Glomerular visceral epithelial cell (primary cell): ENCODE results near the gene ANKRD13C.
"Not testable (repeated sequence)": the region's sequence is repeated elsewhere in the genome, so short reads cannot be mapped to it uniquely, and the experiment has no call there.

Source experiments
- DNase-seq: peaks from one replicate; pipeline ENCODE4 v3.0.0-alpha.2; 2016; ENCODE audit errors: extremely low spot score

ANKRD13C gene

DNA sequence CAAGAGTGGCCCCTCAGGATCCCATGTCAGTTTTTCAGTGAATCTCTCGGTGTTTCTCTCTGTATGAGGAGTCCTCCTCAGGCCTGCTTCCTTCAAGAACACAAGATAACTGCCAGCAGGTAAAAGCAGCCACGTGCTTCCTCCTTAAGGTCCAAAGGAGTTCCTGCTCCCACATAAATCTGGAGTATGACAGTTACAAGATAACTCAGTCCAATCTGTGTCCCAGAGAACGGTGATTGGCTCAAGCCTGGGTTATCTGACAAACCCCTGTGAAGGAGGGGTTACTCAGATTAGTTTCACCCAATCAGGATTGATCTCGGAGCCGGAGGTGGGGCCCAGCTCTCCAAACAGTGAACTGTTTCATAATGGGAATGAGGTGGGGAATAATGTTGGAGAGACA is 5.8 kb upstream of the ANKRD13C start:
- DNase-seq: no peak

DNA sequence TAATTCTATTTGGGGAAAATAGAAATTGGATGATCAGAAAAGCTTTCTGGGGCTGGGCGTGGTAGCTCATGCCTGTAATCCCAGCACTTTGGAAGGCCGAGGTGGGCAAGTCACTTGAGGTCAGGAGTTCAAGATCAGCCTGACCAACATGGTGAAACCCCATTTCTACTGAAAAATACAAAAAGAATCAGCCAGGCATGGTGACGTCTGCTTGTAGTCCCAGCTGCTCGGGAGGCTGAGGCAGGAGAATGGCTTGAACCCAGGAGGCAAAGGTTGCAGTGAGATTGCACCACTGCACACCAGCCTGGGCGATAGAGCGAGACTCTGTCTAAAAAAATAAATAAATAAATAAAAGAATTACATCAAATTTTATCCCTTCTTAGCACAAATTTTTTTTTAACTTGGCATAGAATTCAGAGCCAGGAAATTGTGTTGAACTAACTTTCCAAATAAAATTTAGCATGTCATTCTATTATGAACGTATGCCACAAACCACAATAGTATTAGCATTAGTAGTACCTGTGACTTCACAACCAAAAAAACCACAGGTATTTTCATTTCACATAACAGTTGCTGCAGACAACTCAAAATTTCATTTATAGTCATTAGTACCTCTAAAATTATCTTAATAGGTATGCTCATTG is 4.5 kb upstream of the ANKRD13C start:
- DNase-seq: peak; percentile 67

- no peak for DNase-seq
Observed at GRCh38 chr1:70355920-70356319, 1.4 kb upstream of the ANKRD13C start.

DNA sequence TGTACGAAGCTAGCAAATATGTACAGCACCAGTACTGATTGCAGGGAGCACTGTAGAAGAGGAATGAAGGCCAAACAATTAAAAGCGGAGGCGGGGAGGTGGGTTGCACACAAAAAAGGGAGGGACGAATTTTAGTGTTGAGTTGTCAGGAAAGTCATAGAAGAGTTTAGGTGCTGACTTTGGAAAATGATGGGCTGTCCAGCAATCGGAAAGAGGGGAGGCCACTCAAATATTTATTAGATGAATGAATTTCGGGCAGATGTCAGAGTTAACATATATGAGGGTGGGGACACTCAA is 537 bp upstream of the ANKRD13C start:
- DNase-seq: no peak

DNA sequence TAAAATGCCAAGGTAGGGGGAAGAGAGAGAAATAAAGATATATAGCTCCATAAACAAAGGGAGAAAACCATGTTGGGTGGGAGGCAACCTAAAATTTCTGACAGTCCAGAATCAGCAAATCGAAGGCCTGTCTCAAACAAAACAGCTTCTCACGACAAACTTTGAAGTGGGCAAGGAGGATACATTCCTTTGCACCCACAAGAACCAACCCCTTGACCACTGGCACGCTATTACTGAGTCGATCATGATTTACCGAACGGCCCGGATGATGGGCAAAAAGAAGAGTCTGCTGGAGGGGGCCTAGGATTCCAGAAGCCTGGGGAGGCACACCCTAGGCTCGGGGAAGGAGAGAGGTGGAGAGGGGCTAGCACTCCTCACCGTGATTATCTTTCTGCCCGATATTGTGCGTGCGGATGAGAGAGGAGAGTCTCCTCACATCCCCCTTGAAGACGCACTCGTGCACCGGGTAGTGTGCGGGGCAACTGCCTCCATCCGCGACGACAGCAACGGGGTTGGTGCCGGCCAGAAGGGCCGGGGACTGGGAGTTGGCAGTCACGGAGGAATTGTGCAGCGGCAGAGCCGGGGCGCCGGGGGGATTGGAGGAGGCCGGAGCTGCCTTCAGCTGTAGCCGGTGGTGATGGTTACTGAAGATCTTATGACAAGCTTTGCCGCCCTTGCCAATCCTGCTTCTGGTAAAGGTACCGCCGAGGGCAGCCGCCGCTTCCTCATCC is 756 bp downstream of the ANKRD13C start:
- peak; percentile 88 for DNase-seq

DNA sequence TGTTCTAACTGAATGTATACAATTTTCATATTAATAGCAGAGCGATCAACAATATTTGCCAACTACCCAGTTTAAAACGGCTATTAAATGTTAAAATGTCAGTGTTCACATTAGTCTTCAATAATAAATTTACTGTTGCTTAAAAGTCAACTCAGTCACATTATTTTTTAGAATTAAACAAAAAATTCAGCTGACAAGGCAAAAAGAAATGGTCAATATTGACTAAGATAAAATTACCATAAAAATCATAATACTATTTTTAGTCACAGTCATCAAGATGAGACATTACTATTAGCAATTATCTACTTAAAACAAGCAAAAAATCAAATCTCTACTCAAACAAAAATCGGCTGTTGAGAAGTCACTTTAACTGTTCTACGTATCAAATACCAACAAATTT is 1.5 kb downstream of the ANKRD13C start:
- no peak for DNase-seq

GRCh38 chr1:70349799-70350198 is 4.7 kb downstream of the ANKRD13C start:
- DNase-seq: not testable (repeated sequence)

DNA sequence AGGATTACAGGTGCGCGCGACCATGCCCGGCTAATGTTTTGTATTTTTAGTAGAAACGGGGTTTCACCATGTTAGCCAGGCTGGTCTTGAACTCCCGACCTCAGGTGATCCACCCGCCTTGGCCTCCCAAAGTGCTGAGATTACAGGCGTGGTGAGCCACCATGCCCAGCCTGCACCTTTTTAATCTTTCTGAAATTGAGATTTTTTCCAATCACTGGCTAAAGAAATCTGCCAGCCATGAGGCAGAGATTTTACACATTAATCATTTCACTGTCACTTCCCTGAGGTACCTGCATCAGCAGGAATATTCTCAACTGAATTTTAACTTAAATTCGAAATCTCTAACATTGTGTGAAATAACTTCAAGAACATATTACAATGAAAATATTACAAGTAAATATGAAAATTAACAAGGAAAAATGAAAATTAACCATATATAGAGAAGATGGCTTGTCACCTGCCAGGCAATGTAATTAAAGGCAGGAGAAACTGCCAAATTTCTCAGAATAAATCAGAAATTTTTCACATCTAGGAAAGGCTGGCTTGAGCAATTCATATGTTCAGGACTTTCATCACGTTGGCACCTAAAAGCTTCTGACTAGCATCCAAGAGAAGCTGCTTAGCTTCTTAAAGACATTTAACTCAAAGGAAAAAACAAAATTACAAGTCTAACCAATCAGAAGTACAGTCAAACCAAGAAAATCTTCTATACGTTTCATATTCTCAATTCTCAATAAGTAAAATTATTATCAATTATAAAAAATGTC is 5.9 kb downstream of the ANKRD13C start:
- no peak for DNase-seq

DNA sequence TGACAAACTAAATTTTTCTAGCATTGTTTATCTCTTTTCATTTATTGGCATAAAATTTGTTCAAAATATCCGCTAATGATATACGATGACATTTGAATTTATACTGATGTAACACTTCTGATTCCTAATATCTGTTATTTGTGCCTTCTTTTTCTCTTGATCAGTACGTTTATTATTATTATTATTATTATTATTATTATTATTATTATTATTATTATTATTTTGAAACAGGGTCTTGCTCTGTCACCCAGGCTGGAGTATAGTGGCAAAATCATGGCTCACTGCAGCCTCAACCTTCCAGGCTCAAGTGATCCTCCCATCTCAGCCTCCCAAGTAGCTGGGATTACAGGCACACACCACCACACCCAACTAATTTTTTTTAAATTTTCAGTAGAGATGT is 14.9 kb downstream of the ANKRD13C start:
- DNase-seq: not testable (repeated sequence)

GRCh38 chr1:70336050-70336449 is 18.5 kb downstream of the ANKRD13C start:
- no peak for DNase-seq

GRCh38 chr1:70334436-70334835 is 20.1 kb downstream of the ANKRD13C start:
- no peak for DNase-seq

- DNase-seq: no peak
Observed at GRCh38 chr1:70333245-70333644, 21.3 kb downstream of the ANKRD13C start.

DNA sequence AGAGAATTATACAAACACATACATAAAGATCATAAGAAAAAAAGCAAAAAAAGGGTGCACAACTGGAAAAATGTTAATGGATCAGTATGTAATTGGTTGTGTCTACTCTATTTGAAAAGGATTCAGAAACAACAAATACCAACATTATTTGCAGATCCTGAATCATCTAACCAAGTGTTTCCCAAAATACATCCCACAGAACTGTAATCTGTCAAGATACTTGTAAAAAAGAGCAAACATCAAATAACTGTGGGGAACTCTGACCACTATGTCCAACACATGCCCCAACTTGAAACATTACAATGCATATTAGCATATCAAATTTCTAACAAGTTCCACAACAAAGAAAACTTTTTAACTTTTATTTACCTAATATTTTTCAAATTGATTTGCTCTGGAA is 22.6 kb downstream of the ANKRD13C start:
- no peak for DNase-seq

DNA sequence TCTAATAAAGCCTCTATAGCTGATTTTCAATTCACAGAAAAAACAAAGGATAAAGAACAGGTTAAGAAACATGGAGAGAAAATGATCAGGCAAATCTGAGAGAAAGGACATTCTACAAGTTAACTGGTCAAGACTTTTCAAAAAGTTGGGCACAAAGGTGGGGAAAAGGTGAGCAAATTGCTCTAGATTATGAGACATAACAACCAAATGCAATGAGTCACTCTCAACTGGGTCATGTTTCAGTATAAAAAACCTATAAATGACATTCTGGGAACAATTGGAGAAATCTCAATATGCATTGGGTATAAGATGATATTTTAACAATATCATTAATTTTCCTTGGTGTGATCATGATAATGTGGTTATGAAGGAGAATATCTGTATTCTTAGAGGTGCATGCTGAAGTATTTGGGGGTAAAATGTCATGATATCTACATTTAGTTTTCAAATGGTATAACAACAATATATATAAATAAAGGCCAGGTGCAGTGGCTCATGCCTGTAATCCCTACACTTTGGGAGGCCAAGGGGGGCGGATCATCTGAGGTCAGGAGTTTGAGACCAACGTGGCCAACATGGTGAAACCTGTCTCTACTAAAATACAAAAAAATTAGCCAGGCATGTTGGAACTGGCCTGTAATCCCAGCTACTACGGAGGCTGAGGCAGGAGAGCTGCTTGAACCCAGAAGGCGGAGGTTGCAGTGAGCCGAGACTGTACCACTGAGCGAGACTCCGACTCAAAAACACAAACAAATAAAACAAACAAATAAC is 27.0 kb downstream of the ANKRD13C start:
- DNase-seq: no peak

- no peak for DNase-seq
Observed at GRCh38 chr1:70324683-70325082, 29.8 kb downstream of the ANKRD13C start.

- DNase-seq: peak; percentile 75
Observed at GRCh38 chr1:70319750-70320149, 34.8 kb downstream of the ANKRD13C start.

DNA sequence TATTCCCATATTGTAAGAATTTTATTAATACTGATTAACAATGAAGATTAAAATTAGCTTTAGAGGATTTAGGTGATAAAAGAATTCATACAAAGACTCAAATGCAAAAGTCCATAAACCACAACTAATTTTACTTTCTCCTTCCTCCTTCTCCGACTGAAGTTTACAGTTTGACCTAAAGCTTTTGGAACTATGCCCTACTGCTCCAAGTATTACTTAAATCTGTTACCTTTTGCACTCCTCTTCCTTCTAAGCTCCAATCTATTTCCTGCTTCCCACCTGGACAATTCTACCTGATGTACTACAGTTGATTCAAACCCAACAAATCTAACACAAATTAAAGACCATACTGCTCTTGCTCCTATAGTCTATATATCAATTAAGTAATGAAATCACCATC is 36.3 kb downstream of the ANKRD13C start:
- no peak for DNase-seq

DNA sequence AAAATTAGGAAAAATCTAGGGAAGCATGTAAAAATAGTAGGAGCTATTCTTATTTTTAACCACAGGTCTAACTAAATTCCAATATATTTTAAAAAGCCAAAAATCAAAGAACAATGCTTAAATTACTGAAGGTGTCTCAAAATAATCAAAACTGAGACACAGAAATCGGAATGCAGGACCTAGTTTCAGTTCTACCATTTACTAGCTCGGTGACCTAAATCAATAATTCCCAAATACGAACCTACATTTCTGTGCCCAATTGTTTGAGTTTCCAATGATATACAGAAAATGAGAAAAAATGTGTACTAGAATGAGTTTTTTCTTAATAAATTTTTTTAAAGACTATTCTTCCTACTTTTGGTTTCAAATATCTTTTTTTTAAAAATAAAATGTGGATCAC is 37.4 kb downstream of the ANKRD13C start:
- DNase-seq: no peak

DNA sequence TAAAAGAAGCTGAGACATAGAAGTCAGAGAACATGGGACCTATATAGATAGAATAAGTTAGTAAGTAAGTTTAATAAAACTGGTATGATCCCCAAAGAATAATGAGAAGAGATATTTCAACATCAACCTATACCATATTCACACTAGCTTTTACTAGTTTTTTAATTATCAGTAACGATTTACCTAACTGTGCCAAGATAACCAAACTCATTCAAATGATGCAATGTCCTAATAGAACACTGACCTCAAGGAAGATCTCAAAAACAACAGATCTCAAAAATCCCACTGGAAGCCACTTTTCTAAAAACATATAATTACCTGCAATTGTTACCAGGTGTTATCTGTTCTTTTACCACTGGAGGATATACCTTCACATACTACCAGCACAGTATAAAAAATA is 38.7 kb downstream of the ANKRD13C start:
- DNase-seq: no peak

GRCh38 chr1:70314706-70315304 is 39.7 kb downstream of the ANKRD13C start:
- no peak for DNase-seq

GRCh38 chr1:70311369-70311768 is 43.2 kb downstream of the ANKRD13C start:
- no peak for DNase-seq

GRCh38 chr1:70299472-70299871 is 55.0 kb downstream of the ANKRD13C start:
- no peak for DNase-seq
